DND-41 (cell line): Measurements from ENCODE around the gene FAM131C.

Experiments used
- EZH2 ChIP-seq: IDR thresholded peaks from 3 replicates; pipeline ENCODE4 v1.6.1; 2012; ENCODE audit warnings: borderline replicate concordance, low read depth, mild to moderate bottlenecking, moderate library complexity, low read length, inconsistent platforms; ENCODE audit not compliant: severe bottlenecking
- TF ChIP-seq, protein P1 (sequence below): IDR thresholded peaks from 2 replicates; pipeline ENCODE4 v1.5.1; 2012; ENCODE audit warnings: borderline replicate concordance, low read length, moderate library complexity, mild to moderate bottlenecking; ENCODE audit not compliant: poor library complexity, severe bottlenecking; ENCODE audit errors: extremely low read depth

DNA sequence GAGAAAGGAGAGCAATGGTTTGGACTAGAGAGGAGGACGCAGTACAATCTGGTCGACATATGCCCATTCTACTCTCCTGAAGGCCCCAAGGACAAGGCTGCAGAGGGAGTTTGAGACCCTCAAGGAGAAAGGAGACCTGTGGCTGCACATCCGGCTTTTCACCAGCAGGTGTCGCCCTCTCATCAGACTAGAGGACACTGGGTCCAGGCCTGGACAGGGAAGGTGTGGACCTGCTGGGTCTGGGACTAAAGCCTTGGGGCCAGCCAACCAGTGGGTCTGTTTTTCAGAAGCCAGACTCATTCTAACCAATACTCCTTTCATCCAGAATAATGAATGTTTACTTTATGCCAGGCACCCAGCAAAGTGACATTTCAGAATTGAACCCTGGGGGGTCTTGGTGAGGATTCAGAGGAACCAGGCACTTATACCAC lies 64.4 kb downstream of the FAM131C start:
- TF ChIP-seq, protein P1, sequence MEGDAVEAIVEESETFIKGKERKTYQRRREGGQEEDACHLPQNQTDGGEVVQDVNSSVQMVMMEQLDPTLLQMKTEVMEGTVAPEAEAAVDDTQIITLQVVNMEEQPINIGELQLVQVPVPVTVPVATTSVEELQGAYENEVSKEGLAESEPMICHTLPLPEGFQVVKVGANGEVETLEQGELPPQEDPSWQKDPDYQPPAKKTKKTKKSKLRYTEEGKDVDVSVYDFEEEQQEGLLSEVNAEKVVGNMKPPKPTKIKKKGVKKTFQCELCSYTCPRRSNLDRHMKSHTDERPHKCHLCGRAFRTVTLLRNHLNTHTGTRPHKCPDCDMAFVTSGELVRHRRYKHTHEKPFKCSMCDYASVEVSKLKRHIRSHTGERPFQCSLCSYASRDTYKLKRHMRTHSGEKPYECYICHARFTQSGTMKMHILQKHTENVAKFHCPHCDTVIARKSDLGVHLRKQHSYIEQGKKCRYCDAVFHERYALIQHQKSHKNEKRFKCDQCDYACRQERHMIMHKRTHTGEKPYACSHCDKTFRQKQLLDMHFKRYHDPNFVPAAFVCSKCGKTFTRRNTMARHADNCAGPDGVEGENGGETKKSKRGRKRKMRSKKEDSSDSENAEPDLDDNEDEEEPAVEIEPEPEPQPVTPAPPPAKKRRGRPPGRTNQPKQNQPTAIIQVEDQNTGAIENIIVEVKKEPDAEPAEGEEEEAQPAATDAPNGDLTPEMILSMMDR, result peak; percentile 99
- no peak for TF ChIP-seq EZH2
